Measurements from ENCODE around the gene SRRD. TPM values are rescaled to one million over a fixed set of nuclear protein-coding genes. Genes with fewer than 3 reads are reported as not detected.
A peak's percentile ranks its signal among the peaks of the same experiment; 100 is the strongest.

Gene SRRD
- total and polyA plus RNA-seq, 10 donors, result 9.9 to 21.1 (median 17.9) TPM

DNA sequence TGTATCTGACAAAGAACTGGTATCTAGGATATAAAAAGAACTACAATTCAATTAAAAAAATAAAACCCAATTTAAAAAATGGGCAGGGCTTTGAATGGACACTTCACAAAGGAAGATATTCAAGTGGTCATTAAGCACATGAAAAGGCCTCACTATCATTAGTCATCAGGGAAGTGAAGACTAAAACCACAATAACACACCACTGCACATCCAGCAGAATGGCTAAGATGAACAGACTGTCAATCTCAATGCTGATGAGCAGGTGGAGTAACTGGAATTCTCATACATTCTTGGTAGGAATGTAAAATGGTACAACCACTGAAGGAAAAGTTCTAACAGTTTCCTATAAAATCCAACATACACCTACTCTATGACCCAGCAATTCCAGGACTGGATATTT lies 9.0 kb upstream of the SRRD start:
- H3K4me3 ChIP-seq, result no peak overlapping the region
- intact Hi-C loops (cut with DNase I; ENCODE audit: low total_unique reads), result no loop called here
- DNase-seq, result no peak
- H3K27me3 ChIP-seq (replicated peaks in 1 of 7), result no peaks in the 10 kb centered on the region
- no peak overlapping the region for H3K27ac ChIP-seq
- H3K36me3 ChIP-seq, result peaks cover 7 to 94% (median 73%) of the 10 kb centered on the region in 6 donors
- H3K4me1 ChIP-seq, result peaks cover 10 to 56% (median 26%) of the 10 kb centered on the region in 6 donors
- TF ChIP-seq POLR2A (IDR thresholded peaks at IDR 0.05) (no peak), POLR2AphosphoS5 (IDR thresholded peaks at IDR 0.05) (no peak)
- TF ChIP-seq, protein P1, sequence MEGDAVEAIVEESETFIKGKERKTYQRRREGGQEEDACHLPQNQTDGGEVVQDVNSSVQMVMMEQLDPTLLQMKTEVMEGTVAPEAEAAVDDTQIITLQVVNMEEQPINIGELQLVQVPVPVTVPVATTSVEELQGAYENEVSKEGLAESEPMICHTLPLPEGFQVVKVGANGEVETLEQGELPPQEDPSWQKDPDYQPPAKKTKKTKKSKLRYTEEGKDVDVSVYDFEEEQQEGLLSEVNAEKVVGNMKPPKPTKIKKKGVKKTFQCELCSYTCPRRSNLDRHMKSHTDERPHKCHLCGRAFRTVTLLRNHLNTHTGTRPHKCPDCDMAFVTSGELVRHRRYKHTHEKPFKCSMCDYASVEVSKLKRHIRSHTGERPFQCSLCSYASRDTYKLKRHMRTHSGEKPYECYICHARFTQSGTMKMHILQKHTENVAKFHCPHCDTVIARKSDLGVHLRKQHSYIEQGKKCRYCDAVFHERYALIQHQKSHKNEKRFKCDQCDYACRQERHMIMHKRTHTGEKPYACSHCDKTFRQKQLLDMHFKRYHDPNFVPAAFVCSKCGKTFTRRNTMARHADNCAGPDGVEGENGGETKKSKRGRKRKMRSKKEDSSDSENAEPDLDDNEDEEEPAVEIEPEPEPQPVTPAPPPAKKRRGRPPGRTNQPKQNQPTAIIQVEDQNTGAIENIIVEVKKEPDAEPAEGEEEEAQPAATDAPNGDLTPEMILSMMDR (IDR thresholded peaks at IDR 0.05 in 8 of 11, conservative IDR thresholded peaks at IDR 0.05 in 3 of 11), result no peak
- H3K9me3 ChIP-seq, result no peaks in the 10 kb centered on the region

DNA sequence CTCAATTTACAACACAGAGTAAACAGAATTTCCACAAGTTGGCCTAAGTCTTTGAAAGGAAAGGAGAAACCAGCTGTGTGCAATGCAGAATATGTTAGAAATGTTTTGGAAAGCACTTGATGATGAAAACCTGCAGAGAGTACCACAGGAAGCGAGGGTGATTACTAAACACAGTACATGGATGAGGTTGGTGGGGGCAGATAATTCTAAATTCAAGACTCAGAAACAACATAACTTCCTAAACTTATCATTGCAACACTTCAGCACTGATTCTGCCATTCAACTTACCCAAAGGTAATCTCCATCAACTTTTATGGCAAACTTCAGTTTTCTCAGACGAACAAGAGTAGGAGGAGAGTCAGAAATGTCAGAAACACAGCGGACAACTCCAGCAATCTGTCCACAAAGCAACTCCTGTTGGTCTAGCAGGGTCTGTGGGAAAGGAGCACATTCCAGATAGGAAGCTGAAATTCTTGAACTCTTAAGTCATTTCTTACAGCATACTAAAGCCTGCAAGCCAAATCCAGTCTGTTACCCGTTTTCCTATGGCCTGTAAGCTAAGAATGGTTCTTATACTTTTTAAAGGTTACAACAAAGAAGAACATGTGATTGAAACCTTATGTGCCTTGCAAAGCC lies 6.9 kb upstream of the SRRD start:
- 59 to 88% (median 72%) methylated on average over 4 of the region's 4 CpGs for WGBS, 5 donors
- H3K27ac ChIP-seq, result peak overlapping the region in 2 of 8 donors; percentile 5 to 10
- intact Hi-C loops (cut with DNase I; ENCODE audit: low total_unique reads), result no loop called here
- TF ChIP-seq, protein P1 (IDR thresholded peaks at IDR 0.05 in 8 of 11, conservative IDR thresholded peaks at IDR 0.05 in 3 of 11), result no peak
- TF ChIP-seq POLR2AphosphoS5 (IDR thresholded peaks at IDR 0.05) (no peak), POLR2A (IDR thresholded peaks at IDR 0.05) (no peak)
- H3K36me3 ChIP-seq, result peaks cover 7 to 77% (median 52%) of the 10 kb centered on the region in 6 donors
- no peaks in the 10 kb centered on the region for H3K27me3 ChIP-seq (replicated peaks in 1 of 7)
- no peaks in the 10 kb centered on the region for H3K9me3 ChIP-seq
- peaks cover 31 to 78% (median 47%) of the 10 kb centered on the region in 6 donors for H3K4me1 ChIP-seq
- DNase-seq, result no peak
- no peak overlapping the region for H3K4me3 ChIP-seq

DNA sequence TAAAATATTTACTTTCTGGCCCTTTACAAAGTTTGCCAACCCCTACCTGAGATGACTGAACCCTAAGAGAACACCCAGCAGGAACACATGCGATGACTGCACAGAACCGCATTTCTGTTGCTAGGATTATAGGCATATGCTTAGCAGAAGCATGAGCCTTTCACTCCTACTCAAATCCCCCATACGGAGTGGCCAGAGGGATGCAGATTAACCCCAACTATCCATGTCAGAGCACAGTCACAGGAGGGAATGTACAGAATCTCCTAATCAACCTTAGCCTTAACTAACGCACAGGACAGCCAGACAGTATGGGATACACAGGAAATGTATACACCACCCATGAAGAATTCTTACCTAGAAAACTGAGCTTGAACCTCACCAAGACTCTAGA lies 6.3 kb upstream of the SRRD start:
- Histone ChIP-seq H3K36me3 (peaks cover 7 to 72% (median 47%) of the 10 kb centered on the region in 6 donors), H3K27me3 (replicated peaks in 1 of 7) (no peaks in the 10 kb centered on the region), H3K4me3 (no peak overlapping the region), H3K9me3 (no peaks in the 10 kb centered on the region), H3K4me1 (peaks cover 35 to 83% (median 52%) of the 10 kb centered on the region in 6 donors), H3K27ac (peak overlapping the region in 1 of 8 donors; percentile 5)
- 38 to 70% (median 43%) methylated on average over 4 of the region's 4 CpGs for WGBS, 5 donors
- intact Hi-C loops (cut with DNase I; ENCODE audit: low total_unique reads), result no loop called here
- no peak for DNase-seq
- TF ChIP-seq POLR2AphosphoS5 (IDR thresholded peaks at IDR 0.05) (no peak), POLR2A (IDR thresholded peaks at IDR 0.05) (no peak)
- TF ChIP-seq, protein P1 (IDR thresholded peaks at IDR 0.05 in 8 of 11, conservative IDR thresholded peaks at IDR 0.05 in 3 of 11), result no peak

DNA sequence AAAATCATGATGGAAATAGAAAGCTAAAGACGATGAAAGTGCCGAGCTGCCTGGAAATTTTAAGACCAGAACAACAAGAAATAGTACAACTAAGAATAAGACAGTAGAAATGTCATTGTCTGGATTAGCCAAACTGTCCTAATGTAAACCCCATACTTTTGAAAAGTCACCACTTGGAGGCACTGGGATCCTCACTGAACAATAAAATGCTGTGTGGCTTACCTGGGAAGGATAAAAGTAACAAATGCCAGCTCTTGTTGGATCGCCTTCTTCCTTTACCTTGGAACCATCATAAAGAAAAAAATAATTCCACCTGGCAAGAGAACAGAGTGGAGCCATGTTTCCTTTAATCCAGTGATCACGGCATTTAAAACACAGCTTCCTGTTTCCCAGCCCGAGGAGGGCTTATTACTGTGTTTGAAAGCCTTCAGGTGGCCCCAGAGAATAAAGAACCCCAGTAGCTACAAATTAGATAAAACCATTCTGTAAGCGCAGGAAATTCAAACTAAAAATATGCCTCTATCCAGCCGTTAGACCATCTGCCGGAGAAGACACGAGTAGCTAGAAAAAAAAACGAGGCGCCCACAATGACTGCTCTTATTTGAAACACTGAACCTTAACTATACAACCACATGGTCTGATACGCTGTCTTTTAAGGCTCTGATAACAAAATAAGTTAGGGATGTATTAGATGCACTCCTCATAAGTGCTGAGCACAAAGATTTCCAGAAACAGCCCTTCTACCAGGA lies 4.5 kb upstream of the SRRD start:
- DNase-seq, result no peak
- H3K9me3 ChIP-seq, result no peaks in the 10 kb centered on the region
- H3K27ac ChIP-seq, result peak overlapping the region in 7 of 8 donors; percentile 9 to 98 (median 51)
- peaks cover 0 to 53% (median 29%) of the 10 kb centered on the region in 6 donors for H3K36me3 ChIP-seq
- no peaks in the 10 kb centered on the region for H3K27me3 ChIP-seq (replicated peaks in 1 of 7)
- TF ChIP-seq POLR2AphosphoS5 (IDR thresholded peaks at IDR 0.05) (no peak), POLR2A (IDR thresholded peaks at IDR 0.05) (no peak)
- TF ChIP-seq, protein P1 (IDR thresholded peaks at IDR 0.05 in 8 of 11, conservative IDR thresholded peaks at IDR 0.05 in 3 of 11), result peak in 1 of 11 experiments; percentile 11
- intact Hi-C loops (cut with DNase I; ENCODE audit: low total_unique reads), result no loop called here
- WGBS, 5 donors, result 27 to 36% (median 31%) methylated on average over 12 of the region's 12 CpGs
- H3K4me3 ChIP-seq, result peak overlapping the region in 6 of 8 donors; percentile 2 to 53 (median 12)
- peaks cover 44 to 95% (median 66%) of the 10 kb centered on the region in 6 donors for H3K4me1 ChIP-seq

All from spleen (tissue), 11 donors.